Esophagus squamous epithelium (tissue), 4 donors: ENCODE results near the gene CCDC152.

ENCODE experiments used
- CTCF ChIP-seq, 6 experiments: fragments of 450-650 bp in 4 of 6; fragments of 200-600 bp in 2 of 6; sonication (generic) in 2 of 6; IDR thresholded peaks; one replicate each; pipeline ENCODE4 v1.5.1; 2016 to 2019; ENCODE audit warnings: antibody characterized with exemption in 6 of 6, mild to moderate bottlenecking in 4 of 6, moderate library complexity in 4 of 6
- POLR2A ChIP-seq, 4 donors: fragments of 450-650 bp; IDR thresholded peaks; one replicate each; pipeline ENCODE4 v1.6.1; 2017; ENCODE audit warnings: antibody characterized with exemption in 4 of 4, mild to moderate bottlenecking in 4 of 4, moderate library complexity in 3 of 4

DNA sequence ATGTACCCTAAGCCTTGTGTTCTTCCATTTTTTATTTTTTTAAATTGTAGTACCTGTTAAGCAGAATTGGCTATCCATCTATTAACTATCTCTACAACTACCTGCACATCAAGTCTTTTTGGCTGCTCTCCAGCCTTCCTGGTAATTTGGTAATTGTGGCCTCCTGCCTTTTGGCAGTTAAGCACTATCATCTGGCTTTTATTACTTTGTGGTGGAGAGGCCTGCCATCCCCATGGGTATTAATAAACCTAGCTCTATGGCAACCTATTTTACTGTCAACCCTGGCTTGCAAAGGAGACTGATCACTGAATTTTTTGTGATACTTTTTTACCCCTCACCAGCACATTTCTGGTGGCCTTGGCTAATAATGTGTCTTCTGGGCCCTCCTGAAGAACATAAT is 34.5 kb downstream of the CCDC152 start:
- no peak for TF ChIP-seq CTCF (IDR thresholded peaks at IDR 0.05)
- TF ChIP-seq POLR2A (IDR thresholded peaks at IDR 0.05), result no peak
